Activated CD4-positive, CD25-positive, alpha-beta regulatory T cell treated with anti-CD3 and anti-CD28 coated beads, Interleukin-2, amount 50 U/mL, for 24 hours (primary cell): ENCODE data around the gene IGSF9B.
A peak's percentile ranks its signal among the peaks of the same experiment; 100 is the strongest.
"Not testable (repeated sequence)": the region's sequence is repeated elsewhere in the genome, so short reads cannot be mapped to it uniquely, and the experiment has no call there.

Source experiments
- ATAC-seq, 2 donors: fragments of 150-1000 bp; cut with Tn5 transposase; one replicate each; pipeline ENCODE4 v1.10.0; 2021; ENCODE audit warnings: mild to moderate bottlenecking in 1 of 2, moderate library complexity in 1 of 2

The IGSF9B gene, protein sequence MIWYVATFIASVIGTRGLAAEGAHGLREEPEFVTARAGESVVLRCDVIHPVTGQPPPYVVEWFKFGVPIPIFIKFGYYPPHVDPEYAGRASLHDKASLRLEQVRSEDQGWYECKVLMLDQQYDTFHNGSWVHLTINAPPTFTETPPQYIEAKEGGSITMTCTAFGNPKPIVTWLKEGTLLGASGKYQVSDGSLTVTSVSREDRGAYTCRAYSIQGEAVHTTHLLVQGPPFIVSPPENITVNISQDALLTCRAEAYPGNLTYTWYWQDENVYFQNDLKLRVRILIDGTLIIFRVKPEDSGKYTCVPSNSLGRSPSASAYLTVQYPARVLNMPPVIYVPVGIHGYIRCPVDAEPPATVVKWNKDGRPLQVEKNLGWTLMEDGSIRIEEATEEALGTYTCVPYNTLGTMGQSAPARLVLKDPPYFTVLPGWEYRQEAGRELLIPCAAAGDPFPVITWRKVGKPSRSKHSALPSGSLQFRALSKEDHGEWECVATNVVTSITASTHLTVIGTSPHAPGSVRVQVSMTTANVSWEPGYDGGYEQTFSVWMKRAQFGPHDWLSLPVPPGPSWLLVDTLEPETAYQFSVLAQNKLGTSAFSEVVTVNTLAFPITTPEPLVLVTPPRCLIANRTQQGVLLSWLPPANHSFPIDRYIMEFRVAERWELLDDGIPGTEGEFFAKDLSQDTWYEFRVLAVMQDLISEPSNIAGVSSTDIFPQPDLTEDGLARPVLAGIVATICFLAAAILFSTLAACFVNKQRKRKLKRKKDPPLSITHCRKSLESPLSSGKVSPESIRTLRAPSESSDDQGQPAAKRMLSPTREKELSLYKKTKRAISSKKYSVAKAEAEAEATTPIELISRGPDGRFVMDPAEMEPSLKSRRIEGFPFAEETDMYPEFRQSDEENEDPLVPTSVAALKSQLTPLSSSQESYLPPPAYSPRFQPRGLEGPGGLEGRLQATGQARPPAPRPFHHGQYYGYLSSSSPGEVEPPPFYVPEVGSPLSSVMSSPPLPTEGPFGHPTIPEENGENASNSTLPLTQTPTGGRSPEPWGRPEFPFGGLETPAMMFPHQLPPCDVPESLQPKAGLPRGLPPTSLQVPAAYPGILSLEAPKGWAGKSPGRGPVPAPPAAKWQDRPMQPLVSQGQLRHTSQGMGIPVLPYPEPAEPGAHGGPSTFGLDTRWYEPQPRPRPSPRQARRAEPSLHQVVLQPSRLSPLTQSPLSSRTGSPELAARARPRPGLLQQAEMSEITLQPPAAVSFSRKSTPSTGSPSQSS (N-terminal part only)

DNA sequence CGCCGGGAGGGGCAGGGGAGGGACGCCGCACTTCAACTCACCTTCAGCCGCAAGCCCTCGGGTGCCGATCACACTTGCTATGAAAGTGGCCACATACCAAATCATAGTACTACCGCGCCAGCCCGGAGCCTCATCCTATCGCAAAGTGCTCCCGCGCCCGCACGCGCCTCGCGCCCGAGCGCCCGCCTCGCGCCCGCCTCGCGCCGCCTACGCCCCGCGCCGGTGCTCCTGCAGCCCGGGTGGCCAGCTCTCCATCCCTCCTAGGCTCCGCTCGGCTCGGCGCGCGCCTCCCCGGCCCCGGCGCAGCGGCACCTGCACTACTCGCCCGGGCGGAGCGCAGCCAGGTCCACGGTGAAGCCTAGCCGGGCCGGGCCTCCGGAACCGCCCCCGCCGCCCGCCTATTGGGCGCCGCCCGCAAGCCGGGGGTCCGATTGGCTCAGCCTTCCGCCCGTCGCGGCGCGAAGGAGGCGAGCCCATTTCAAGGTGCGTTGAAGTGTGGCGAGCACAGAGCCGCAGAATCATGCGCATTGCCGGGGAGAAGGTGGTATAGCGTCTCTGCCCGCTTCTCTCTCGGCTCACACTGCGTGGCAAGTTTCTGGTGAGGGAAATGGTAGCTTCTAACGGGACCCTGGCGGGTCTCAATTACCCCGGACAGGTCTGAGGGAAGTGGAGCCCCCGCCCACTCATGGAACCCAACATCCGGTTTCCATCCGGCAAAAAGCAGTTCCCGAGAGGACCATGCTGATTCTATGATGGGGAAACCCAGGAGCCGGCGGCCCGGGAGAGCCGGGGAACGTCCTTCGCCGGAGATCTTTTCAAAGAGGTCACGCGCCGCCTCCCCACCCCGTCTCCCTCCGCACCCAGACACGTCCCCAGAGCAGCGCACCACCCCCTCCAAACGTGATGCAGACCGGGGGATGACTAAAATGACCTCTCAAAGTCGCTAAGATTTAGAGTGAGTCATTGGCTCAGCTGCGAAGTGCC, at the start of gene IGSF9B:
TSS of gene IGSF9B (minus strand) at position 319 of the 984 bp plus-strand sequence. CDS start at position 105, 214 bp downstream.
- ATAC-seq: peak; percentile 96

DNA sequence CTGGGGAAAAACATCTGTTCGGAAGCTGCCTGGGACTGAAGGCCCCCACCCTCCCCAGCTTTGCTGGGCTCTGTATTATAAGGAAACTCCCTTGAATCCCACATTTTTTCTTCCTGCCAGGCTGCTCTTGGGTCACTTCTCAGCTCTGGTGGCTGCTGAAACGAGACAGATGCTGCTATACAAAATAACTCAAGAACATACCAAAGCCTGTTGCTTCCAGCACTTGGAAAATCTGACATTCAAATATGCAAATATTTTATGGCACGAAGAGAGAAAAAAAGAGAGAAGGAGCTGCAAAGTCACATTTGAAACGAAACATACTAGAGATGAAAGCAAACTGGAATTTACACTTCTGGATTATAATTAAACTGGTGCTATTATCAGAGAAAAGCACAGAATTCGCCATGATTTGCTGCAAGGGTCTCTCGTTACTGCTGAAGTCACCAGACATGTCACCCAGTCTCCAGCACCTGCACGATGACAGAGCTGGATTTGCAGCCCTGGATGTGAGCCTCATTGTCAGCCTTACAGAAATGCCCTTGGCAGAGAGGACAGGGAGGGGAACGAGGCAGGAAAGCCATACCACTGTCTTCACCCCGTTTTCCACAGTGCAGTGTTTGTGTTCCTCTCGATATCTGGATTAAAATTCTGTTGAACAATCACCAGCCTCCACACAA, 47.9 kb upstream of the IGSF9B start:
- no peak for ATAC-seq

DNA sequence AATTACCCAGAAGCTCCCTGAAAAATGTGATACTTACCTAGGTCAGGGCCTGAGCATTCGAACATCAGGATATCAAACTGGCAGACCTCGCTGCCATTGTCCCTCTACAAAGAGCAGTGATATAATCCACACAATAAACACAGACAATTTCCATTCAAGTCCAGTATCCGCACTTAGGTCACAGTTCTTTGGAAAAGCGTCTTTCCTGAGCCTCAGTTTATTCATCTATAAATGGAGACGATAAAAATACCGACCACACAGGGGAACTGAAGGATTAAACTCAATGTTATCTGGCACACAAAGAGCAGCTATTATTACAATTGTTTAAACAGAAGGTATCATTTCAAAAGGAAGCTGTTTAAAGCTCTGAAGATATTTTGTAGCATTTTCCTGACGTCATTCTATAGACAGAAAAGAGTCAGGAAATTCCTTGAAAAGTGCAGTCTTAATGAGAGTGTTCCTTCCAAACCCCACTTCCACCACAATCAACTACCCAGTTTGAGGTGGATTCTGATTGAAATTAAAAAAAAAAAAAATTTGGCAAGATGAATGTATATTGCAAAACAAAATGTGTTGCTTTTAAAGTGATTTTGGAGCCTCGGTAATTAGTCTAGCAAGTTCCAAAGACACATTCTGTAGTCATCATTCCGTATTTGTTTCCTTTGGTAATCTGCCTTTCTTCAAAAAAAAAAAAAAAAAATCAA, 47.2 kb upstream of the IGSF9B start:
- ATAC-seq: no peak

DNA sequence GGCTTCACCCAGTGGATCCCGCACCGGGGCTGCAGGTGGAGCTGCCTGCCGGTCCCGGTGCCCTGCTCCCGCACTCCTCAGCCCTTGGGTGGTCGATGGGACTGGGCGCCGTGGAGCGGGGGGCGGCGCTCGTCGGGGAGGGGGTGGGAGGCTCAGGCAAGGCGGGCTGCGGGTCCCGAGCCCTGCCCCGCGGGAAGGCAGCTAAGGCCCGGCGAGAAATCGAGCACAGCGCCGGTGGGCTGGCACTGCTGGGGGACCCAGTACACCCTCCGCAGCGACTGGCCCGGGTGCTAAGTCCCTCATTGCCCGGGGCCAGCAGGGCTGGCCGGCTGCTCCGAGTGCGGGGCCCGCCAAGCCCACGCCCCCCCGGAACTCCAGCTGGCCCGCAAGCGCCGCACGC, 46.1 kb upstream of the IGSF9B start:
- not testable (repeated sequence) for ATAC-seq

DNA sequence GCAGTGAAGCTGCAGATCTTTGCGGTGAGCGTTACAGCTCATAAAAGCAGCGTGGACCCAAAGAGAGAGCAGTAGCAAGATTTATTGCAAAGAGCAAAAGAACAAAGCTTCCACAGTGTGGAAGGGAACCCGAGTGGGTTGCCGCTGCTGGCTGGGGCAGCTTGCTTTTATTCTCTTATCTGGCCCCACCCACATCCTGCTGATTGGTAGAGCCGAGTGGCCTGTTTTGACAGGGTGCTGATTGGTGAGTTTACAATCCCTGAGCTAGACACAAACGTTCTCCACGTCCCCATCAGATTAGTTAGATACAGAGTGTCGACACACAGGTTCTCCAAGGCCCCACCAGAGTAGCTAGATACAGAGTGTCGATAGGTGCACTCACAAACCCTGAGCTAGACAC, 45.6 kb upstream of the IGSF9B start:
- ATAC-seq: not testable (repeated sequence)

DNA sequence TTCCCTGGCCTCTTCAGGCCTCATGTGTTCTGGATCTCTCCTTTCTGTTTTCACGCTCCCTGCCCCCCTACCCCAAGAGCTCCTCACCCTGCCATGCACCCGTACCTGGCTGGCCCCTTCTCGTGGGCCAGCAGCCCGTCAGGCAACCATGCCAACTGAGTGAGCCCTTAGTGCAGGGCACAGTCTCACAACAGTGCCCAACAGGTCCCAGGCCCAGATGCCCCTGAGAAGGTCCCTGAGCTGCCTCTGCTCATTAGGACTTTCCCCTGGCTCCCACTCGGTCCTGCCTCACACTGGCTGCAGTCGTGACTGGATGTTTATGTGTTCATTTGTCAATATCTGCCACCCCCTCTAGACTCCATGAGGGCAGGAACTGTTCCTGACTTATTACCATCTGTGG, 44.8 kb upstream of the IGSF9B start:
- ATAC-seq: no peak

DNA sequence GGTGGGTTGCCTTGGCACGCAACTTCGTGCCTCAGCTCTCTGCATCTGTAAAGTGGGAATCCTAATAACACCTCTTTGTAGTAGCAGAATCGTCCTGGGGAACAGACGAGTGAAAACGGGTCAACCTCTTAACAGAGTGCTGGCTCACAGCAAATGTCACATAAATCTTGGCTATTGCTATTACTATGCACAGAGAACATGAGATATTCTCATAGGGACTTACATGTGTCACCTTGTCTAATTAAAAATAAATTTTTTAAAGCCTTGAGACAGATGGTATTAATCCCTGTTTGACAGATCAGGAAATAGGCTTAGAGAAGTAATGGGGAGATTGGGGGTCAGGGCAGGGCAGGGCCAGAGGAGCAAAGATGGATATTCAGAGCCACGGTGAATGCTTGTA, 44.3 kb upstream of the IGSF9B start:
- no peak for ATAC-seq

DNA sequence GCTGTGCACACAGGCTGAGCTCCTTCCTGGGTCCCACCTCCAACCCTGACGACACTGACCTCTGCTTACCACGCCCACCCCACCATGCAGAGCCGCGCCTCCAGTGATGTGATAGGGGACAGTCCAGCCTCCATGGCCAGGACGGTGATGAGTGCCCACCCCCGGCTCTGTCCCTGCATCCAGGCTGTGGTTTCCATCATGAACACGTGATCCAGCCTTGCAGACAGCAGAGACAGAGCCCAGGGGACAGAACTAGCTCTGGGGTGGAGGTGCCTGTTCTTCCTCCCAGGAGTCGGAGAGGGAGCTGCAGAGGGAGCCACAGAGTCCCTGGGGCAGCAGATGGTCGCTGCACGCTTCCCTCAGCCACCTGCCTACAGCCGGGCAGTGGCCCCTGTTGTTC, 42.6 kb upstream of the IGSF9B start:
- no peak for ATAC-seq

DNA sequence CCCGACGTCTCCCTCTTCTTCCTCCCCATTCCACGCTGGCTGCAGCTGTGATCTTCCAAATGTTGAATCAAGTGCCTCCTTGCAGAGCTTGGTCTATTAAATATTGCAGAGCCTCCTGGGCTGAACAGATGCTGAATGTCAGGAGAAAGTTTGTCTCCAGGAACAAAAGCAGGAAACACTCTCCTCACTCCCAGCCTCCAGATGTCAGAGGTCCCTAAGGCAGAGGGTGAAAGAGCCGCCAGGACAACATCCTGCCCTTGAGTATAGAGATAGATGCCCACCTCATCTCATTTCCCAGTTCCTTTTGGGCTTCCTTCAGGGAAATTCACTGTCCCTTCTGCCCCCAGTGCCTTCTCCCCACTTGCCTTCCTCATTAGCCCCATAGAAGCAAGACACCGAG, 40.8 kb upstream of the IGSF9B start:
- no peak for ATAC-seq

DNA sequence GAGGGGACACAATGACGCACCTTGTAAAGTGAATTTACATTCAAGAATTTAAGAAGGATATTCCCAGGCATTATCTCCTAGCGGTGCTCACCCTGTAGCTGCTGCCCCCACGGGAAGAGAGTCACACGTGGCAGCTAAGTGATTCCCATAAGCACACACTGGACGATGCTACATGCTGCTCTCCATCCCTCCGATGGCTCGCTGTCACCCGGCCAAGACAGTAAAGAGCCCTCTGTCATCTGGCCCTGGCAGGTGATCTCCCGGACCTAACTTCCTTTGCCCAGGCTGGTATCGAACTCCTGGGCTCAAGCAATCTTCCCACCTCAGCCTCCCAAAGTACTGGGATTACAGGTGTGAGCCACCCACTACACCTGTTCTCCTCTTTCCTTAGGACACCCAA, 39.9 kb upstream of the IGSF9B start:
- no peak for ATAC-seq

DNA sequence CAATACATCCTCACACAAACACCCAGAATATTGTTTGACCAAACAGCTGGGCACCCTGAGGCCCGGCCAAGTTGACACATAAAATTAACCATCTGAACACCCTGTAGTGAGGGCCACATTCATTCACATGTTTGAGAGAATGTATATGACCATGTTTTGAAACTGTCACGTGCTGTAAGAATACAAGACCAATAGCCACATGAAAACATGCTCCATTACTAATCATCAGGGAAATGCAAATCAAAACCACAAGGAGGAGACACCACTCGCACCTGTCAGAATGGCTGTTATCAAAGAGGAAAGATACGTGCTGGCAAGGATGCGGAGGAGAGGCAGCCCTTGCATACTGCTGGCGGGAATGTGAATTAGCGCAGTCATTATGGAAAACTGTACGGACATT, 38.3 kb upstream of the IGSF9B start:
- ATAC-seq: no peak

DNA sequence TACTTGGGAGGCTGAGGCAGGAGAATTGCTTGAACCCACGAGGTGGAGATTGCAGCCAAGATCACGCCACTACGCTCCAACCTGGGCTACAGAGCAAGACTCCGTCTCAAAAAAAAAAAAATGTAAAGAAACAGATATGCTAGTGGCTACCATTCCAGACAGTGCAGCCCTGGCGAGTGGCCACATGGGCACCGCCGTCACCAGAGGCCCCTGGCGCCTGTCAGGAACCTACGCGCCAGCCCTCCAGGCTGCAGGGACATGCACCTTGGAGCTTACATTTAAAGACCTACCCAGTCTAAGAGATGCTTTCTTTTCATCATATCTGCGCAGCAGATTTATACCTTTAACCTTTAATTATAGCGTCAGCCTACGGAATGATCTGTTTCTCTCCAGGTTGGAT, 37.2 kb upstream of the IGSF9B start:
- ATAC-seq: no peak

DNA sequence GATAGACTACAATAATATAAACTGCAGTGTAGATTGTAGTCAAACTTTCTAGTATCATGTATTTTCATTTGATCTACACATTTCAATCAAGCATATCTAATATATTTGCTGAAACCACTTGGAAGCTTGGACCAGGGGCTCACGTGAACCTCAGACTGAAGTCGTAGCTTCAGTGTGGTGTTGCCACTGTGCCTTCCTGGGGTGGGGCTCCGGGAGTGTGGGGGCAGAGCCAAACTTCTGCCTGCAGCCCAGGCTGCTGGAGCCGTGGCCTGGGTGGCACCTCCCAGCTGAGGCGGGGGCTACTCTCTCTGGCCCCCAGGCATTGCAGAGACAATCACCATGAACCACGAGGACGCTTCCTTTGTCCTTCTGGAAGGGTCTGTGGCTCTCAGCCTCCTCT, 36.3 kb upstream of the IGSF9B start:
- ATAC-seq: no peak

DNA sequence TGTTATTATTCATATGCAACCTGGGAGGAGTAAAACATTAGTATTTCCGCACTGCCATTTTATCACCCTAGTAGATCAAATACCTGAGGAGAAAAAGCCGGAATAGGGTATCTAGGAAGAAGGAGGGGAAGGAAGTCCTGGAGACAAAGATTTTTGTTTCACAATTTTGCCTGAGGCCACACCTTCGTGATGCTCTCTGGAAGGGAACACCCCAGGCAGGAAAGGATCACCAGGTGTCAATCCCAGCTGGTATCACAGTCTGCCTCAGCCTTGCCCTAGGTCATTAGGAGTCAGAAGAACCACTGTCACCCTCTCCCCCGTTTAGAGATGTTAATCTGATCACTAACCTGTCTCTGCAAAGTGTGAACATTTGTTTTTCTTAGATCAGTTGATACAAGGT, 35.4 kb upstream of the IGSF9B start:
- ATAC-seq: no peak

DNA sequence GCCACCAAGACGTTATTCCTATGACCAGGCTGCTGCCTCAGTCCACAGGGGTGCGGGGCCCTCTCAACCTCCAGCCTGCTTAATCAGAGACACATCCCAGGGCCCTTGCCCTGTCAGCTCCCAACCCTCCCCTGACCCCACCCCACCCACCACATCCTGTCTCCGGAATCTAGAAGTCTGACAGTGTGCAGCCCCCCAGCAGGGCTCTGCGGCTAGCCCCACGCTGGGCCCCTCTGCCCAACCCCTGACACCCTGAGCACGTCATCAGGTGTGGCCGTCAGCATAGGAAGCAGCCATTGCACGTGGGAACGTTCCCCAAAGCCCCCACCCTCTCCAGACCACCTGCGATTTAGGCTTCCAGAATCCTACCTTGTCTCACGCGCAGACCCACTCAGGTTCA, 34.3 kb upstream of the IGSF9B start:
- ATAC-seq: no peak

DNA sequence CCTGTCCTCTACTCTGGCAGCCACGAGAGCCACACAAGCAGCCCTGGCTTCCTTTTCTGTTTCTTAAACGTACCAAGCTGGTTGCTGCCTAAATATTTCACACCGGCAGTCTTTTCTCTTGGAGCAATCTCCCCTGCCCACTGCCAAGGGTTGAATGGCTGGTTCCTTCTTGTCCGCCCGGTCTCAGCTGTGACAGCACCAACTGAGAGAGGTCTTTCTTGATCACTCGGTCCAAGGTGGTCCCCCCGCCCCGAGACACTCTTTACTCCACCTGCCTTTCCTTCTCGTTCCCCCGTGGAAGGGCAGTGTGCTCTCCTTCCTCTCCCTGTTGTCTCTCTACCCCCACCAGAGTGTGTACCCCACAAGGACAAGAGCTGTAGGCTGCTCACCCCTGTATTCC, 33.7 kb upstream of the IGSF9B start:
- ATAC-seq: no peak

DNA sequence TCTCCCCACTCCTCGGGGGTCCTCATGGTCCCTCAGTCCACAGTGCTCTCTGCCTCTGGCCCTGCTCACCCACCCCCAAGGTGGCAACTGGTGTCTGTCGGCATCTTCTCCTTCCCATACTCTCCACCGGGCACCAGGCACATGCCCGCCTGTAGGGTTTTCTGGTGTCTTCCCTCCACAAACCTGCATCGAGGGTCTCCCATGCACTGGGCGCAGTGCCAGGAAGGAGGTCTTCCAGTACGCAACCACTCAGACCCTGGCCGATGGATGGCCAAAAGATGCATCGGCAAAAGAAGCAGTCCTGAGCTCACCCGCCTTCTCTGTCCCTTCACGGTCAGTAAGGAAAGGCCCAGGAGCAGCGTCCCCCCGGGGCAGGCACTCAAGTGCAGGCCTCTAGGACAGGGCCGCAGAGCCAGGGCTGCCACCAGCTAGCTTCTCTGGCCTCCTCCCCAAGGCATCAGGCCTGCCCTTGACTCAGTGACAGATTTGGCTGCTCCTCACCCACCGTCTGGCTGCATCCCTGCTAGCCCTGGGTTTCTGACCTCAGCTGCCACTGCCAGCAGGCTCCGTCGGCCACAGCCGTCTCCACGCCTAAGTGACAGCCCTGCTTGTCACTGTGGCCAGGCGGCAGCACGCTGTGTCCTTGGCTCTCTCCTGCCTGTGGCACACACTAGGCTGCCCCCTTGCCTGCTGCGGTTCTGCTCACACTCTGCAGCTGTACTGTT, 32.1 kb upstream of the IGSF9B start:
- ATAC-seq: no peak

DNA sequence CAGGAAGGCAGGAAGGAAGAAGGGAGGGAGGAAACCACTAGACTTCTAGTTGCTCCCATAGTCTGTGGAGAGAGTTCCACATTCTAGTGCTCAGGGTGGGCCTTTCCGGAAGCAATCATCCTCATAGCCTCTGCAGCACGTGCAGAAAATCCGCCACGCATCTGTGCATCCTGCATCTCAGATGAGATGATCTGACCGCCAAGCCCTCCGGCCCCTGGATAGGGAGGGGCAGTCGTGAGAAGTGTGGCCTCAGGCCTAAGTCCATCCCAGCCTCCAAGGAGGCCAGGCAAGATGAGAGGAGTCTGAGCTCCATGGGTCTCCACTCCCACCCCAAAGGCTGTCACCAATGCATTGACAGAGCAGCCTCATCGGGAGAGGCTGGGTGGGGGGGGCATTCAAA, 30.4 kb upstream of the IGSF9B start:
- ATAC-seq: no peak

DNA sequence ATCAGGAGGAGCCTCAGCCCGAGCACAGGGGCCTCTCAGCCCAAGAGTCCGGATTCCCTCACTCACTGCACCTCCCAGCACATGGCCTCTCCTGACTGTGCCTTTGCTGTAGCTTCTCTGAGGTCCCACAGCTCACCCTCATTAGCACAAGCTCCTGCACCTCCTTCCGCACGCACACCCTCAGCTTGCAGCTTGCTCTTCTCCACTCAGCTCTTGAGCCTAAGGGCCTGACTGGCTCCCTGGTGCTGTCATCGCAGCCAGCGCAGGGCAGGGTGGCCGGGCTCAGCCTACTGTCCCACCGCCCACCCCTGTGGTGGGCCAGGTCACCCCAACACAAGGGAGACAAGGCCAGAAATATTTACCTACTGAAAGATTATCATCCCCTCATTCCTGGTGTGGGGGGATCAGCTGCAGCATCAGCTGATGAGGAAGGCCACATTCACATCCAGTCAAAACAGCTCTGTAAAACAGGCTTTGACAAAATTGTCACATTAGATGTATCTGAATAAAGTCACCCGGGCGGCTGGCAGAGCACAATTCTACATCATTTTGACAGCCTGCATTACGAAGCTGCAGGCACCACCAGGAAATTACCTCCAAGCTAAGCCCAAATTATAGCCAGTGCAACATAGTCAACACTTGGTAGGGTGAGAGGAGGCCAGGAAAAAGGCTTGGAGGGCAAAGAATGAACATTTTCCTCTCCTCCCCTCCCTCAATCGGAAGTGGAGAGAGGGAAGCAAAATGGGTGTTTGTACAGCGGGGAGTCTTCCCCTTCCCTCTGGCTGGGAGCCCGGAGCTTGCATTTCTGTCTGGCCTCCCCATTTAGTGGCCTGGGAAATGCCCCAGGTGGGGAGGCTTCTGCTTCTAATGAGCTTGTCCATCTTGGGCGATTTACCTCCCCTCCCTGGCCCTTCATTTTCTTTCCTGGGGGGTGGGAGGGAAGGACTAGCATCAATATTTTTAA, 29.5 kb upstream of the IGSF9B start:
- no peak for ATAC-seq
